ENCODE data around the gene STOM. TPM values are rescaled to one million over a fixed set of nuclear protein-coding genes. Genes with fewer than 3 reads are reported as not detected.
A peak's percentile ranks its signal among the peaks of the same experiment; 100 is the strongest.

STOM gene
- total RNA-seq, 1 donor from 2014 or later, result 16.1 TPM

DNA sequence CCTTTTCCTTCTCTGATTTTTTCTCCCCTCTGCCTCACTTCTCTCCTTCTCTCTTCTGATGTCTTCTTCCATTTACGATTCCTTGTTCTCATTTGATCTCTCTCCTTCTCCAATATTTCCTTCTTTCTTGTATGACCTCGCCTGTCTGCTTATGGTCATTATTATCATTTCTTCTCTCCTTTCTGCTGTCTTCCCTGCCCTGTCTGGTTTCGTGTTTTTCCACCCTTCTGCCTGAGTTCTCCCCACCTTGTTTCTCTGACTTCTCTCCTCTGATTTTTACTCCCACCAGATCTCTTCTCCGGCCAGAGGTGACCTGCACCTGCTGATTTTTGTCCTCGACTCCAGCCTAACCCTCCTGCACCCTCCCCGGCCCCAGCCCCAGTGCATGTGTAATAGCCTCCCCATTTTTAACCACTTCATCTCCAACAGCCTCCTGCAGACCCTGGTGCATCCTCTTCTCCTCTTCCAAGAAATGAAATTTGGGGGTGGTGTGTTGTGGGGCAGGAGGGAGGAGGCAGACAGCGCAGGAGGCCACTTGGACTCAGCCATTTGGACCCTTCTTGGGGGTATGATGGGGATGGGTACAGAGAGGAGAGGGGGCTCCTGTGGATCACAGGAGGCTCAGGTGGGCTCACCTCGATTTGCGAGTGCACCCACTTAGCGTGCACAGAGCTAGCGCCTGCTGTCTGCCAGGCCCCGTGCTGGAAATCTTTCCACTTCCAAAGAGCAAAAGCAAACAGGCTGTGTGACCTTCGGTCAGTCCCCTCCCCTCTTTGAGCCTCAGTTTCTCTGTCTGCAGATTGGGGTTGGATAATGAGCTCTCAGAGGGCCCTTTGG, 69.5 kb downstream of the STOM start:
- TF ChIP-seq, protein P1, sequence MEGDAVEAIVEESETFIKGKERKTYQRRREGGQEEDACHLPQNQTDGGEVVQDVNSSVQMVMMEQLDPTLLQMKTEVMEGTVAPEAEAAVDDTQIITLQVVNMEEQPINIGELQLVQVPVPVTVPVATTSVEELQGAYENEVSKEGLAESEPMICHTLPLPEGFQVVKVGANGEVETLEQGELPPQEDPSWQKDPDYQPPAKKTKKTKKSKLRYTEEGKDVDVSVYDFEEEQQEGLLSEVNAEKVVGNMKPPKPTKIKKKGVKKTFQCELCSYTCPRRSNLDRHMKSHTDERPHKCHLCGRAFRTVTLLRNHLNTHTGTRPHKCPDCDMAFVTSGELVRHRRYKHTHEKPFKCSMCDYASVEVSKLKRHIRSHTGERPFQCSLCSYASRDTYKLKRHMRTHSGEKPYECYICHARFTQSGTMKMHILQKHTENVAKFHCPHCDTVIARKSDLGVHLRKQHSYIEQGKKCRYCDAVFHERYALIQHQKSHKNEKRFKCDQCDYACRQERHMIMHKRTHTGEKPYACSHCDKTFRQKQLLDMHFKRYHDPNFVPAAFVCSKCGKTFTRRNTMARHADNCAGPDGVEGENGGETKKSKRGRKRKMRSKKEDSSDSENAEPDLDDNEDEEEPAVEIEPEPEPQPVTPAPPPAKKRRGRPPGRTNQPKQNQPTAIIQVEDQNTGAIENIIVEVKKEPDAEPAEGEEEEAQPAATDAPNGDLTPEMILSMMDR (IDR thresholded peaks at IDR 0.05; ENCODE audit: unreplicated experiment), result no peak
- Mint-ChIP-seq H3K27ac (ENCODE audit: unreplicated experiment) (peak overlapping the region; percentile 71), H3K36me3 (ENCODE audit: low read depth, unreplicated experiment) (peaks cover 14% of the 10 kb centered on the region), H3K27me3 (ENCODE audit: unreplicated experiment) (peaks cover 11% of the 10 kb centered on the region), H3K9me3 (ENCODE audit: unreplicated experiment) (no peaks in the 10 kb centered on the region), H3K4me1 (ENCODE audit: unreplicated experiment) (peaks cover 18% of the 10 kb centered on the region), H3K4me3 (ENCODE audit: unreplicated experiment) (peak overlapping the region; percentile 92)
- DNase-seq (ENCODE audit: low spot score), result no peak

DNA sequence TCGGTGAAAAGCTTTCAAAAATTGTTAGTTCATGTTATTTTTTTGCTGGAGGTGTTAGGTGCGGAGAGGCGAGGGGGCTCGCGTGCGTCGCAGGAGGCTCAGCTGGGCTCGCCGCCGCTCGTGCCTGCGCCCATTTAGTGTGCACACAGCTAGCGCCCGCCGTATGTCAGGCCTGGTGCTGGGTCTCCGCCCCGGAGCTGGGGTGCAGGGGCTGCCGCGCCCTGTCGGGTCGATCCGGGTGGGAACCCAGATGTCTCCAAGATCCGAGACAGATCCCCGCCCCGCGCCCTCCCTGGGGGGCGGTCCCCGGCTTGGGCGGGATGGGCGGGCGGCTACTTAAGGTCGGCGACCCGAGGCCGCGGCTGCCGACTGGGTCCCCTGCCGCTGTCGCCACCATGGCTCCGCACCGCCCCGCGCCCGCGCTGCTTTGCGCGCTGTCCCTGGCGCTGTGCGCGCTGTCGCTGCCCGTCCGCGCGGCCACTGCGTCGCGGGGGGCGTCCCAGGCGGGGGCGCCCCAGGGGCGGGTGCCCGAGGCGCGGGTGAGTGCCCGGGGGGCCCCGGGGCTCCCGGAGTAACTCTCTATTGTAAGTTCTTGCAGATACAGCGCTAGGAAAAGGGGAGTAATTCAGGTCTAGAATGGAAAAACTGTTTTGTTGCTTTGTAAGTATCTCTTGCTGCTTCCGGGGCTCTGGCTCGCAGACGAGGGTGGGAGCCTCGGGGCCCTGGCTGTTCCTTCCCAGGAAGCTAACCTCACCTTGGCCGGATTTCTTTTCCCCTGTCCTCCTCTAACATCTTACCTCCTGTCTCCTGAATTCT, 70.4 kb downstream of the STOM start:
- H3K9me3 Mint-ChIP-seq (ENCODE audit: unreplicated experiment), result no peaks in the 10 kb centered on the region
- peaks cover 11% of the 10 kb centered on the region for H3K27me3 Mint-ChIP-seq (ENCODE audit: unreplicated experiment)
- H3K4me3 Mint-ChIP-seq (ENCODE audit: unreplicated experiment), result peak overlapping the region; percentile 92
- TF ChIP-seq, protein P1 (IDR thresholded peaks at IDR 0.05; ENCODE audit: unreplicated experiment), result no peak
- H3K27ac Mint-ChIP-seq (ENCODE audit: unreplicated experiment), result peak overlapping the region; percentile 71
- H3K4me1 Mint-ChIP-seq (ENCODE audit: unreplicated experiment), result peaks cover 24% of the 10 kb centered on the region
- peak; percentile 38 for DNase-seq (ENCODE audit: low spot score)
- peaks cover 22% of the 10 kb centered on the region for H3K36me3 Mint-ChIP-seq (ENCODE audit: low read depth, unreplicated experiment)

DNA sequence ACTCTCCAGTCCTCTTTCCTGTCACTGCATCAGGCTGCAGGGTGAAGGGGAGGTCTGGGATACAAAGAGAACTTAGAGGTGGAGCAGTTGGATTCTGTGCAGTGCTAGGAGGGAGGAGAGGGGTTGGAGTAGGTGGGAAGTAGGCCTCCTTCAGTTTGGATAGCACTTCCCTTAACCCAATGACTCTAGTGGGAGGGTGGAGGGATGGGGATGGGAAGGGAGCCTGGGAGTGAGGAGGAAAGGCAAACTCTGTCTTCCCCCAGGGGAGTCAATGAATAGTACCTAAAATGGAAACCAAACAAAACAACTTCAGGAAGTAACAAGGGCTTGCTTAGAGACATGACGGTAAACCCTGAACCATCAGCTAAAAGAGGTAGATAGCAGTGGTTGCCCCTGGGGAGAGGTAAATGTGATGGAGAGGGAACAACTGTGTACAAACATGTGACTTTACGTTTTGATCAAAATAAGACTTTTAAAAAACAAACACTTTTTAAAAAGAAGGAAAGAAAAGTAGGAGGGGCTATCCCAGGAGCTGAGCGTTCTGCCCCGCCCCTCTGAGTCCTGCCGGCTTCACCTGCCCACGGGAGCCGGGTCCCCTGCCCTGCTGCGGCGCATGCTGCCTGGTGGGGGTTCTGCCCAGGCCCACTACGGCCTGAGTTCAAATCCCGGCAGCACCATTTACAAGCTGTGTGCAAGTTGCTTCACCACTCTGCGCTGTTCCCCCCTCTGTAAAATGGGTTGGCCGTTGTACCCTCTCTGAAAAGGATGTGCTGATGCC, 71.2 kb downstream of the STOM start:
- peaks cover 11% of the 10 kb centered on the region for H3K27me3 Mint-ChIP-seq (ENCODE audit: unreplicated experiment)
- H3K9me3 Mint-ChIP-seq (ENCODE audit: unreplicated experiment), result no peaks in the 10 kb centered on the region
- peaks cover 15% of the 10 kb centered on the region for H3K36me3 Mint-ChIP-seq (ENCODE audit: low read depth, unreplicated experiment)
- H3K4me3 Mint-ChIP-seq (ENCODE audit: unreplicated experiment), result peak overlapping the region; percentile 45
- peak overlapping the region; percentile 87 for H3K27ac Mint-ChIP-seq (ENCODE audit: unreplicated experiment)
- no peak for DNase-seq (ENCODE audit: low spot score)
- H3K4me1 Mint-ChIP-seq (ENCODE audit: unreplicated experiment), result peaks cover 29% of the 10 kb centered on the region
- TF ChIP-seq, protein P1 (IDR thresholded peaks at IDR 0.05; ENCODE audit: unreplicated experiment), result no peak

DNA sequence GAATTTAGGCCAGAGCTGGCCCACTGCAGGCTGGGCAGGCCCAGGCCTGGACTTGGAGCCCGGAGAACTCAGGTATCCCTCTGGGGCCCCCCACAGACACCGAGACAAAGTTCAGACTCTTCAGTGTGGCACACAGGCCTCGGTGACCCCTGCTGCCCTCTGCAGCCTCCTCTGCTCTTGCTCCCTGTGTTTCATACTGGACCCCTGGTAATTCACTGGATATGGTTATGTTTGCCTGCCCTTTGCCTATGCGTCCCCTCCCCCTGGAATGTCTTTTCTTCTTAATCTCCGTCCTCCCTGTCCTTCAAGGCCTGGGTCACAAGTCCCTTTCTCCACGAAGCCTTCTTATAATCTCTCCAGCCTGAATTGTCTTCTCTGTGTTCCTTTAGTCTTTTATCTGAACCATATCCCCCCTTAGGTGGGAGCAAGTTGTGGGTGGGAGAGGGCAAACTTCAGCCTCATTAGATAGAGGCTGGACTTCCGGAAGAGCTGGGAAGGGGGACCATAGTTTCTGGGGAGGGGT, 72.0 kb downstream of the STOM start:
- H3K9me3 Mint-ChIP-seq (ENCODE audit: unreplicated experiment), result no peaks in the 10 kb centered on the region
- DNase-seq (ENCODE audit: low spot score), result no peak
- H3K4me3 Mint-ChIP-seq (ENCODE audit: unreplicated experiment), result no peak overlapping the region
- H3K4me1 Mint-ChIP-seq (ENCODE audit: unreplicated experiment), result peaks cover 35% of the 10 kb centered on the region
- H3K36me3 Mint-ChIP-seq (ENCODE audit: low read depth, unreplicated experiment), result peaks cover 15% of the 10 kb centered on the region
- H3K27ac Mint-ChIP-seq (ENCODE audit: unreplicated experiment), result peak overlapping the region; percentile 87
- peaks cover 11% of the 10 kb centered on the region for H3K27me3 Mint-ChIP-seq (ENCODE audit: unreplicated experiment)
- TF ChIP-seq, protein P1 (IDR thresholded peaks at IDR 0.05; ENCODE audit: unreplicated experiment), result no peak
